Mesenchymal stem cell (in vitro differentiated cells and primary cell): ENCODE measurements around the gene KTN1.

Source experiments
- DNase-seq: peaks from one replicate; pipeline ENCODE4 v3.0.0-alpha.2; 2013
- H2AFZ ChIP-seq: one replicate; pipeline ENCODE4 v1.6.1; 2013; ENCODE audit warnings: low read depth, mild to moderate bottlenecking, control low read depth, inconsistent platforms, low read length, moderate library complexity
- H2AK5ac ChIP-seq: 2 replicates; pipeline ENCODE4 v1.6.1; 2013; ENCODE audit warnings: low read length, moderate library complexity, mild to moderate bottlenecking, inconsistent platforms; ENCODE audit not compliant: severe bottlenecking
- H2BK120ac ChIP-seq: one replicate; pipeline ENCODE4 v1.6.1; 2013; ENCODE audit warnings: low read depth, mild to moderate bottlenecking, inconsistent platforms, low read length, moderate library complexity
- H2BK12ac ChIP-seq, 2 experiments: one replicate each; pipeline ENCODE4 v1.6.1; 2013; ENCODE audit warnings: inconsistent platforms in 2 of 2, low read length in 2 of 2, mild to moderate bottlenecking in 2 of 2, moderate library complexity in 2 of 2, control low read depth in 1 of 2
- H2BK15ac ChIP-seq: one replicate; pipeline ENCODE4 v1.6.1; 2013; ENCODE audit warnings: mild to moderate bottlenecking, low read depth, inconsistent platforms; ENCODE audit not compliant: poor library complexity, severe bottlenecking
- H2BK5ac ChIP-seq: 2 replicates; pipeline ENCODE4 v1.6.1; 2013; ENCODE audit warnings: low read depth, mild to moderate bottlenecking, low read length, control low read depth, inconsistent platforms; ENCODE audit not compliant: poor library complexity, severe bottlenecking
- H3K14ac ChIP-seq, 2 experiments: one replicate each; pipeline ENCODE4 v1.6.1; 2013; ENCODE audit warnings: inconsistent platforms in 2 of 2, low read length in 2 of 2, control low read depth in 1 of 2, mild to moderate bottlenecking in 1 of 2, moderate library complexity in 1 of 2
- H3K18ac ChIP-seq, 2 experiments: one replicate each; pipeline ENCODE4 v1.6.1; 2013; ENCODE audit warnings: inconsistent platforms in 2 of 2, low read length in 2 of 2, control low read depth in 1 of 2, low read depth in 1 of 2, mild to moderate bottlenecking in 1 of 2
- H3K23ac ChIP-seq, 2 experiments: one replicate each; pipeline ENCODE4 v1.6.1; 2013; ENCODE audit warnings: inconsistent platforms in 2 of 2, low read length in 2 of 2, mild to moderate bottlenecking in 2 of 2, moderate library complexity in 2 of 2, control low read depth in 1 of 2
- H3K27ac ChIP-seq: 2 replicates; pipeline ENCODE4 v1.5.1; 2013; ENCODE audit warnings: mild to moderate bottlenecking, moderate library complexity, low read length, control low read depth, inconsistent platforms; ENCODE audit not compliant: poor library complexity, severe bottlenecking
- H3K27me3 ChIP-seq, 2 experiments: 2 replicates each; pipeline versions ENCODE4 v1.6.1 to v1.7.0; 2013; ENCODE audit warnings: low read length in 2 of 2, mild to moderate bottlenecking in 2 of 2, moderate library complexity in 2 of 2, control low read depth in 1 of 2, inconsistent platforms in 1 of 2; ENCODE audit not compliant: control insufficient read depth in 1 of 2, insufficient read depth in 1 of 2
- H3K36me3 ChIP-seq, 2 experiments: 2 replicates each; pipeline versions ENCODE4 v1.6.1 to v1.7.0; 2013; ENCODE audit warnings: low read length in 2 of 2, control low read depth in 1 of 2, inconsistent platforms in 1 of 2, low read depth in 1 of 2, mild to moderate bottlenecking in 1 of 2; ENCODE audit not compliant: insufficient read depth in 2 of 2, control insufficient read depth in 1 of 2
- H3K4ac ChIP-seq, 2 experiments: one replicate each; pipeline ENCODE4 v1.6.1; 2013; ENCODE audit warnings: inconsistent platforms in 2 of 2, low read length in 2 of 2, mild to moderate bottlenecking in 2 of 2, moderate library complexity in 2 of 2, control low read depth in 1 of 2, low read depth in 1 of 2
- H3K4me1 ChIP-seq: 2 replicates; pipeline ENCODE4 v1.6.1; 2013; ENCODE audit warnings: low read depth, low read length, control low read depth; ENCODE audit not compliant: control insufficient read depth, insufficient read depth
- H3K4me2 ChIP-seq: 2 replicates; pipeline ENCODE4 v1.6.1; 2013; ENCODE audit warnings: low read length, mild to moderate bottlenecking, inconsistent platforms; ENCODE audit not compliant: poor library complexity, severe bottlenecking
- H3K4me3 ChIP-seq, 2 experiments: 2 replicates each; pipeline versions ENCODE4 v1.5.1 to v1.7.0; 2013; ENCODE audit warnings: low read length in 2 of 2, mild to moderate bottlenecking in 2 of 2, control low read depth in 1 of 2, low read depth in 1 of 2; ENCODE audit not compliant: insufficient read depth in 1 of 2
- H3K79me1 ChIP-seq: replicated peaks from 2 replicates; pipeline ENCODE4 v1.6.1; 2013; ENCODE audit warnings: mild to moderate bottlenecking, control low read depth, low read length, inconsistent platforms; ENCODE audit not compliant: poor library complexity, severe bottlenecking
- H3K9ac ChIP-seq: 2 replicates; pipeline ENCODE4 v1.7.0; 2013; ENCODE audit warnings: mild to moderate bottlenecking, low read length, moderate library complexity
- H3K9me3 ChIP-seq: 2 replicates; pipeline ENCODE4 v1.7.0; 2013; ENCODE audit warnings: mild to moderate bottlenecking, low read length; ENCODE audit not compliant: control insufficient read depth
- H4K8ac ChIP-seq: one replicate; pipeline ENCODE4 v1.6.1; 2013; ENCODE audit warnings: inconsistent platforms, mild to moderate bottlenecking, low read length, moderate library complexity
- H4K91ac ChIP-seq: one replicate; pipeline ENCODE4 v1.6.1; 2013; ENCODE audit warnings: mild to moderate bottlenecking, low read length, inconsistent platforms
- WGBS: methylation state at CpG from one replicate; pipeline ENCODE4 v1.1.7; 2013; ENCODE audit warnings: mixed read lengths; 5-methylcytosine and 5-hydroxymethylcytosine counted together

The KTN1 gene

GRCh38 chr14:55705651-55706364, 125.8 kb downstream of the KTN1 start:
- Histone ChIP-seq H2AFZ (no peak overlapping the region), H3K4ac (no peak overlapping the region), H3K4me2 (no peak overlapping the region), H3K14ac (no peak overlapping the region), H3K9me3 (no peaks in the 10 kb centered on the region), H3K27me3 (no peaks in the 10 kb centered on the region), H3K18ac (no peak overlapping the region), H2BK5ac (no peak overlapping the region), H3K79me1 (no peaks in the 10 kb centered on the region), H2BK15ac (no peak overlapping the region), H3K4me3 (no peak overlapping the region), H3K27ac (no peak overlapping the region), H3K4me1 (peaks cover 4% of the 10 kb centered on the region), H2BK120ac (no peak overlapping the region), H2AK5ac (no peak overlapping the region), H3K36me3 (peaks cover 3 to 6% of the 10 kb centered on the region in 2 experiments), H3K9ac (no peak overlapping the region), H4K91ac (no peak overlapping the region), H2BK12ac (no peak overlapping the region), H4K8ac (no peak overlapping the region), H3K23ac (no peak overlapping the region)
- 92% methylated on average over 4 of the region's 5 CpGs for WGBS
- no peak for DNase-seq

GRCh38 chr14:55706365-55706684, 126.3 kb downstream of the KTN1 start:
- no peak overlapping the region for H2BK15ac ChIP-seq
- H3K9me3 ChIP-seq = no peaks in the 10 kb centered on the region
- H2AFZ ChIP-seq = no peak overlapping the region
- no peak overlapping the region for H3K18ac ChIP-seq
- H4K91ac ChIP-seq = no peak overlapping the region
- no peak overlapping the region for H4K8ac ChIP-seq
- H2BK5ac ChIP-seq = no peak overlapping the region
- DNase-seq = no peak
- H2BK120ac ChIP-seq = no peak overlapping the region
- no peak overlapping the region for H3K9ac ChIP-seq
- H3K14ac ChIP-seq = no peak overlapping the region
- no peak overlapping the region for H3K23ac ChIP-seq
- 78% methylated on average over 1 of the region's 1 CpG for WGBS
- no peak overlapping the region for H3K4me3 ChIP-seq
- H2BK12ac ChIP-seq = no peak overlapping the region
- no peak overlapping the region for H3K4ac ChIP-seq
- no peaks in the 10 kb centered on the region for H3K79me1 ChIP-seq
- no peaks in the 10 kb centered on the region for H3K27me3 ChIP-seq
- no peak overlapping the region for H3K27ac ChIP-seq
- H2AK5ac ChIP-seq = no peak overlapping the region
- no peak overlapping the region for H3K4me2 ChIP-seq
- H3K36me3 ChIP-seq = peaks cover 3 to 6% of the 10 kb centered on the region in 2 experiments
- H3K4me1 ChIP-seq = peaks cover 4% of the 10 kb centered on the region

- H3K9me3 ChIP-seq = no peaks in the 10 kb centered on the region
- H3K27me3 ChIP-seq = no peaks in the 10 kb centered on the region
- no peak overlapping the region for H4K8ac ChIP-seq
- H3K4me3 ChIP-seq = no peak overlapping the region
- no peaks in the 10 kb centered on the region for H3K79me1 ChIP-seq
- no peak overlapping the region for H2BK5ac ChIP-seq
- H2BK12ac ChIP-seq = no peak overlapping the region
- H3K18ac ChIP-seq = no peak overlapping the region
- no peak overlapping the region for H3K4ac ChIP-seq
- no peak overlapping the region for H3K27ac ChIP-seq
- H2AFZ ChIP-seq = no peak overlapping the region
- H3K4me2 ChIP-seq = no peak overlapping the region
- no peak overlapping the region for H3K14ac ChIP-seq
- no peak overlapping the region for H3K23ac ChIP-seq
- peaks cover 3 to 6% of the 10 kb centered on the region in 2 experiments for H3K36me3 ChIP-seq
- H4K91ac ChIP-seq = no peak overlapping the region
- no peak overlapping the region for H2AK5ac ChIP-seq
- H2BK15ac ChIP-seq = no peak overlapping the region
- no peak for DNase-seq
- peaks cover 4% of the 10 kb centered on the region for H3K4me1 ChIP-seq
- H3K9ac ChIP-seq = no peak overlapping the region
- no peak overlapping the region for H2BK120ac ChIP-seq
- WGBS = 62% methylated on average over 2 of the region's 2 CpGs
Measured at GRCh38 chr14:55706893-55707292, 126.9 kb downstream of the KTN1 start.

GRCh38 chr14:55707365-55707804, 127.4 kb downstream of the KTN1 start:
- Histone ChIP-seq H3K4me2 (no peak overlapping the region), H3K9me3 (peaks cover 3% of the 10 kb centered on the region), H3K27ac (no peak overlapping the region), H3K9ac (peak overlapping the region; percentile 3), H3K27me3 (no peaks in the 10 kb centered on the region), H2BK5ac (no peak overlapping the region), H3K18ac (peak overlapping the region in 1 of 2 experiments; percentile 54), H3K36me3 (peaks cover 5 to 6% of the 10 kb centered on the region in 2 experiments), H3K79me1 (no peaks in the 10 kb centered on the region), H3K14ac (peak overlapping the region in 1 of 2 experiments; percentile 18), H3K4ac (no peak overlapping the region), H2AFZ (no peak overlapping the region), H2BK120ac (no peak overlapping the region), H3K23ac (no peak overlapping the region), H4K91ac (no peak overlapping the region), H2BK15ac (no peak overlapping the region), H3K4me1 (peaks cover 2% of the 10 kb centered on the region), H3K4me3 (no peak overlapping the region), H4K8ac (no peak overlapping the region), H2AK5ac (peak overlapping the region; percentile 79), H2BK12ac (no peak overlapping the region)
- DNase-seq = peak; percentile 70
- WGBS = 72% methylated on average over 3 of the region's 6 CpGs
